KMS-11 (cell line): Measurements from ENCODE around the gene ALS2.

Experiments used
- H2AFZ ChIP-seq: fragments of 200-600 bp; sonication (generic); 2 replicates; pipeline ENCODE4 v1.6.1; 2016; ENCODE audit warnings: antibody characterized with exemption, mixed run types, low read depth
- H3K27ac ChIP-seq: fragments of 200-600 bp; sonication (generic); 2 replicates; pipeline ENCODE4 v1.6.1; 2016; ENCODE audit warnings: mild to moderate bottlenecking, mixed run types
- H3K27me3 ChIP-seq: fragments of 200-600 bp; sonication (generic); 2 replicates; pipeline ENCODE4 v1.6.1; 2017; ENCODE audit warnings: mild to moderate bottlenecking, low read depth, mixed run types, moderate library complexity; ENCODE audit not compliant: insufficient read depth
- H3K36me3 ChIP-seq: fragments of 200-600 bp; sonication (generic); 2 replicates; pipeline ENCODE4 v1.6.1; 2017; ENCODE audit warnings: mild to moderate bottlenecking, mixed run types; ENCODE audit not compliant: insufficient read depth
- H3K4me1 ChIP-seq: fragments of 200-600 bp; sonication (generic); 2 replicates; pipeline ENCODE4 v1.6.1; 2016; ENCODE audit warnings: mild to moderate bottlenecking, low read depth, mixed run types; ENCODE audit not compliant: poor library complexity, severe bottlenecking
- H3K4me2 ChIP-seq: fragments of 200-600 bp; sonication (generic); 2 replicates; pipeline ENCODE4 v1.7.0; 2016; ENCODE audit warnings: mild to moderate bottlenecking, mixed run types
- H3K4me3 ChIP-seq: fragments of 200-600 bp; sonication (generic); IDR thresholded peaks from 2 replicates; pipeline ENCODE4 v1.6.1; 2017; ENCODE audit warnings: low read depth, low read length, mixed read lengths; ENCODE audit not compliant: insufficient read depth
- H3K79me2 ChIP-seq: fragments of 200-600 bp; sonication (generic); 2 replicates; pipeline ENCODE4 v1.6.1; 2016; ENCODE audit warnings: low read depth, mixed run types; ENCODE audit not compliant: insufficient read depth
- H3K9ac ChIP-seq: fragments of 200-600 bp; sonication (generic); 2 replicates; pipeline ENCODE4 v1.6.1; 2016; ENCODE audit warnings: mild to moderate bottlenecking, mixed run types
- H4K20me1 ChIP-seq: fragments of 200-600 bp; sonication (generic); 2 replicates; pipeline ENCODE4 v1.6.1; 2016; ENCODE audit warnings: mild to moderate bottlenecking, mixed run types; ENCODE audit not compliant: insufficient read depth
- TF ChIP-seq, protein P1 (sequence below): fragments of 200-600 bp; sonication (generic); conservative IDR thresholded peaks from 2 replicates; pipeline ENCODE4 v1.6.1; 2017; ENCODE audit warnings: low read depth, mild to moderate bottlenecking, antibody characterized with exemption, low read length, moderate library complexity, mixed read lengths

Gene ALS2

DNA sequence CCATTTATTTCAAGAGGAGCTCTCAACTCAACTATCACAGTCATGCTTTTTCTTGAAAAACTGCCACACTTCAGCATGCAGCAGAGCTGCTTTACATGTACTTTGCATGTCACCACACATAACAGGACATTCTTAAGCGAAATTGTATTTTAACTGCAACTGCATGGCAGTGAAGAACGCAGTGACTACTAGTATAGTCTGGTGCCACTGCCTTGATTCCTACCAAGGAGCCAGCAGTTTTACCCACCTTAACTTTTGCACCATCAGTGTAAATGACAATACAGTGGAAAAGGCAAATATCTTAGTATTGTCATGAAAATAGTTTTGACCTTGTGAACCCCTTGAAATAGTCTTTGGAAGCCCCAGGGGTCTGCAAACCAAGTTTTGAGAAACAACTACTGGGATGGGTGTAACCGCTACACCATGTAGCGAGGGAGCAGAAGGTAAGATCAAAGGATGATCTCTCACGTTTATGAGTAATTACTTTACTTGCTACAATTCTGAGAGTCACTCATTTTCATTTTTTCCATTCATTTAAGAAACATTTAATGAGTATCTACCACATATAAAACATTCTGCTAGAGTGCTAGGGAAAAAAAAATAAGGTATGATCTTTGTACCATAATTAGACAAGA lies 50.0 kb downstream of the ALS2 start:
- Histone ChIP-seq H3K4me2 (no peak overlapping the region), H3K27me3 (no peaks in the 10 kb centered on the region), H4K20me1 (no peaks in the 10 kb centered on the region), H3K4me3 (no peak overlapping the region), H3K79me2 (no peaks in the 10 kb centered on the region), H2AFZ (no peak overlapping the region), H3K9ac (no peak overlapping the region), H3K27ac (no peak overlapping the region), H3K4me1 (no peaks in the 10 kb centered on the region), H3K36me3 (no peaks in the 10 kb centered on the region)
- TF ChIP-seq, protein P1, sequence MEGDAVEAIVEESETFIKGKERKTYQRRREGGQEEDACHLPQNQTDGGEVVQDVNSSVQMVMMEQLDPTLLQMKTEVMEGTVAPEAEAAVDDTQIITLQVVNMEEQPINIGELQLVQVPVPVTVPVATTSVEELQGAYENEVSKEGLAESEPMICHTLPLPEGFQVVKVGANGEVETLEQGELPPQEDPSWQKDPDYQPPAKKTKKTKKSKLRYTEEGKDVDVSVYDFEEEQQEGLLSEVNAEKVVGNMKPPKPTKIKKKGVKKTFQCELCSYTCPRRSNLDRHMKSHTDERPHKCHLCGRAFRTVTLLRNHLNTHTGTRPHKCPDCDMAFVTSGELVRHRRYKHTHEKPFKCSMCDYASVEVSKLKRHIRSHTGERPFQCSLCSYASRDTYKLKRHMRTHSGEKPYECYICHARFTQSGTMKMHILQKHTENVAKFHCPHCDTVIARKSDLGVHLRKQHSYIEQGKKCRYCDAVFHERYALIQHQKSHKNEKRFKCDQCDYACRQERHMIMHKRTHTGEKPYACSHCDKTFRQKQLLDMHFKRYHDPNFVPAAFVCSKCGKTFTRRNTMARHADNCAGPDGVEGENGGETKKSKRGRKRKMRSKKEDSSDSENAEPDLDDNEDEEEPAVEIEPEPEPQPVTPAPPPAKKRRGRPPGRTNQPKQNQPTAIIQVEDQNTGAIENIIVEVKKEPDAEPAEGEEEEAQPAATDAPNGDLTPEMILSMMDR, result no peak

DNA sequence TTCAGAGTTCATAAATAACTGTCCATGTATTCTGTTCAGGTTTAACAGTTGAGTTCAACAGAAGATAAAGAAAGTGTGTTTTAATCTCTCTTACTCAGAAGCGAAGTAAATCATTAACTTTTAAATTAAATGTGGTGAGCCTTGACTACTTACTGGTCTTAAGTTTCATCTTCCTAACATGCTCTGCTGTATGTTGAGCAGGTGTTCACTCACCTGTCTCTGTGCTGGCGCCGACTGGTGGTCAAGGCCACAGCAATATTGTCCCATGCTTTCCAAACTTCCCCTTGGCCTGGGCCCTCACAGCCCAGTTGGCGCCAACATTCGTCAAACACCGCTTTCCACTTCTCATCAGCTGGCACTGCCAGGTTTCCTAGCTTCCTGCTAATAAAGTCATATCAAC lies 65.3 kb downstream of the ALS2 start:
- Histone ChIP-seq H4K20me1 (no peaks in the 10 kb centered on the region), H3K4me3 (no peak overlapping the region), H3K4me2 (no peak overlapping the region), H3K4me1 (no peaks in the 10 kb centered on the region), H3K27me3 (no peaks in the 10 kb centered on the region), H3K27ac (no peak overlapping the region), H3K9ac (no peak overlapping the region), H3K36me3 (no peaks in the 10 kb centered on the region), H3K79me2 (no peaks in the 10 kb centered on the region), H2AFZ (no peak overlapping the region)
- TF ChIP-seq, protein P1, result no peak

DNA sequence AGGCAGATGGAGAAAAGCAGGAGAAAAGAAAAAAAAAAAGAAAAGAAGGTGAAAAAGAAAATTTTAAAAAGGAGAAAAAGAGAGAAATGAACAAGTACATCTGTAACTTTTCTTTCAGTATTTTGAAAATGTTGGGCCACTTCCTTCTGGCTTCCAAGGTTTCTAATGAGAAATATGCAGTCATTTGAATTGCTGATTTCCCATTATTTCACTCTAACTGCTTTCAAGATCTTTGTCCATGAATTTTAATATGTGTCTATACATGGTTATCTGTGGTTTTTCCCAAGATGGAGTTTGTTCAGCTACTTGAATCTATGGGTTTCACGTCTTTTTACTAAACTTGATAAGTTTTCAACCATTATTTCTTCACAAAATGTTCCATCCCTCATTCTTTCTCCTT lies 68.0 kb downstream of the ALS2 start:
- H3K36me3 ChIP-seq, result no peaks in the 10 kb centered on the region

DNA sequence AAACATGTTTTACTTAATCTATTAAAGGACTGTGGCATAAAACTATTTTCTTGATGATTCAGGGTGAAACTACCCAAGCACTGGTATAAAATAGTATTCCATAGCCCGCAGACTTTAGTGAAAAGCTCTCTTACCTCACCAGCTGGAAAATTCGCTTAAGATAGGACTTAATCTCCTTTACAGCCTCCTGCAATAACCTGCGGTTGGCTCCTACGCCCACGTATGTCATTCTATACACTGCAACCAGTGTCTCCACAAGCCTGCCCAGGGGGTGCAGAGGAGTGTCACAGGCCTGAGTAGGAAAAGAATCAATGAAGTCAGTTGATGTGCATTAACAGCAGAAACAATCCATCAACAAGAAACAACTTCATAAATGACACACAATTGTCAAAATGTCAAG lies 71.0 kb downstream of the ALS2 start:
- no peak overlapping the region for H3K4me2 ChIP-seq
- TF ChIP-seq, protein P1, result no peak
- H3K9ac ChIP-seq, result no peak overlapping the region
- H3K4me3 ChIP-seq, result no peak overlapping the region
- no peak overlapping the region for H2AFZ ChIP-seq
- no peaks in the 10 kb centered on the region for H3K27me3 ChIP-seq
- no peaks in the 10 kb centered on the region for H3K79me2 ChIP-seq
- no peak overlapping the region for H3K27ac ChIP-seq
- H4K20me1 ChIP-seq, result no peaks in the 10 kb centered on the region
- H3K36me3 ChIP-seq, result no peaks in the 10 kb centered on the region
- H3K4me1 ChIP-seq, result no peaks in the 10 kb centered on the region

More for the DNA sequence above, 68.0 kb downstream of the ALS2 start:
- TF ChIP-seq, protein P1, result no peak
- no peaks in the 10 kb centered on the region for H3K79me2 ChIP-seq
- H3K27ac ChIP-seq, result no peak overlapping the region
- no peaks in the 10 kb centered on the region for H3K4me1 ChIP-seq
- H2AFZ ChIP-seq, result no peak overlapping the region
- H3K4me3 ChIP-seq, result no peak overlapping the region
- H4K20me1 ChIP-seq, result no peaks in the 10 kb centered on the region
- no peaks in the 10 kb centered on the region for H3K27me3 ChIP-seq
- H3K4me2 ChIP-seq, result no peak overlapping the region
- no peak overlapping the region for H3K9ac ChIP-seq
